Mucosa of stomach (tissue), 1 donor: ENCODE data around the gene MTFR2.
"Not testable (repeated sequence)": the region's sequence is repeated elsewhere in the genome, so short reads cannot be mapped to it uniquely, and the experiment has no call there.

Experiments
- H3K27me3 ChIP-seq: one replicate; pipeline ENCODE4 v1.7.0; 2013; ENCODE audit warnings: mild to moderate bottlenecking, low read length; ENCODE audit not compliant: control insufficient read depth, insufficient read depth
- H3K36me3 ChIP-seq: one replicate; pipeline ENCODE4 v1.7.0; 2013; ENCODE audit warnings: low read length; ENCODE audit not compliant: control insufficient read depth, insufficient read depth
- H3K4me1 ChIP-seq: one replicate; pipeline ENCODE4 v1.7.0; 2013; ENCODE audit warnings: mild to moderate bottlenecking, low read length; ENCODE audit not compliant: control insufficient read depth, insufficient read depth
- H3K4me3 ChIP-seq: one replicate; pipeline ENCODE4 v1.7.0; 2013; ENCODE audit warnings: low read length
- H3K9ac ChIP-seq: one replicate; pipeline ENCODE4 v1.7.0; 2013; ENCODE audit warnings: mild to moderate bottlenecking, low read length, moderate library complexity
- H3K9me3 ChIP-seq: one replicate; pipeline ENCODE4 v1.7.0; 2013; ENCODE audit warnings: mild to moderate bottlenecking, low read length, moderate library complexity; ENCODE audit not compliant: control insufficient read depth
- donor health status: Pancreatic carcinoma.

Gene MTFR2

DNA sequence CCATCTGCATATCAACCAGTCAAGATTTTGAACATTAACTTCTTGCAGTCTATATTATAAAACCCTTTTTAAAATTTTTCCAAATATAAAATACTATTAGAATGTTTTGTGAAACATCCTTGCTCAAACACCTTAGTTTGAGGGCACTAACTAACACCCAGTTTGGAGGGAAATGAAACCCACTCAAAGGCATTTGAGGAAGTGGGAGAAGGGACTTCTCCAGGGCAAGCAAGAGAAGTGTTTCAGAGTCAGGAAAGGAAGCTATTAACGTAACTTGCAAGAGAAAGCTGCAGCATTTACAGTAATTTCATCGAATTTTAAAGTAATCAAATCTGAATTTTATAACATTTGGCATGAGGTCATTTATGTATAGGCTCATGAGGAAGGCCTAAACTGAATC lies 21.3 kb downstream of the MTFR2 start:
- Histone ChIP-seq H3K27me3 (no peaks in the 10 kb centered on the region), H3K9ac (no peak overlapping the region), H3K4me3 (no peak overlapping the region), H3K4me1 (peaks cover 10% of the 10 kb centered on the region), H3K36me3 (no peaks in the 10 kb centered on the region), H3K9me3 (no peaks in the 10 kb centered on the region)

DNA sequence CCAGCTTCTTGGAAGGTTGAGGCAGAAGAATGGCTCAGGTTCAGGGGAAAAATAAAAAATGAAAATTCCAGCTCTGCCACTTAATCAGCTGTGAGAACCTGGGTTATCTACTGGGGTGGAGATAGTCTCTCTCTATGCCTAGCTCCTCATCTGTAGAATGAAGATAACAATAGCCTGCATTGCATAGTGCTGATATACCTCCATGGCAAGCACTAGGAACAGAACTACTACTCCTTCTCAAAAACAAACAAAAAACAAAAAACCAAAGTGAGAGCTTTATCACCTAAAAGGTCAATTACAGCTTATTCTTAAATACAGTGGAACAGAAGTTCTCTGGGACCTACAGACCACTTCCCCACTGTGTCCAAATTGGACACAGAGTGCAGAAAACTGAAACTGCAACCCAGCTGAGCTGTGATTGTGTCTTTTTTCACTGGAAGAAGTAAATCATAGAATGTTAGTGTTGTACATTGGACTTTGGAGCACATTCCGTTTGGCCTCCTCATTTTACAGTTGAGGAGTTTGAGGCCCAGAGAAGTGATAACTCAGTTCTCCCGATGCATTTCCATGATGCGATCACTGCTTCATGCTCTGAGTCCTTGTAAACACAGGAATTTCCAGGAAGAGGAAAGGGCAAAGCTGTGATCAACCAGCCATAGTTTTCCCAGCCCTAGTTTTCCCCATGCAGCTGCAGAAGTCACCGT lies 23.3 kb downstream of the MTFR2 start:
- Histone ChIP-seq H3K36me3 (no peaks in the 10 kb centered on the region), H3K27me3 (no peaks in the 10 kb centered on the region), H3K4me3 (peak overlapping the region; percentile 35), H3K9ac (peak overlapping the region; percentile 65), H3K9me3 (no peaks in the 10 kb centered on the region), H3K4me1 (peaks cover 10% of the 10 kb centered on the region)

DNA sequence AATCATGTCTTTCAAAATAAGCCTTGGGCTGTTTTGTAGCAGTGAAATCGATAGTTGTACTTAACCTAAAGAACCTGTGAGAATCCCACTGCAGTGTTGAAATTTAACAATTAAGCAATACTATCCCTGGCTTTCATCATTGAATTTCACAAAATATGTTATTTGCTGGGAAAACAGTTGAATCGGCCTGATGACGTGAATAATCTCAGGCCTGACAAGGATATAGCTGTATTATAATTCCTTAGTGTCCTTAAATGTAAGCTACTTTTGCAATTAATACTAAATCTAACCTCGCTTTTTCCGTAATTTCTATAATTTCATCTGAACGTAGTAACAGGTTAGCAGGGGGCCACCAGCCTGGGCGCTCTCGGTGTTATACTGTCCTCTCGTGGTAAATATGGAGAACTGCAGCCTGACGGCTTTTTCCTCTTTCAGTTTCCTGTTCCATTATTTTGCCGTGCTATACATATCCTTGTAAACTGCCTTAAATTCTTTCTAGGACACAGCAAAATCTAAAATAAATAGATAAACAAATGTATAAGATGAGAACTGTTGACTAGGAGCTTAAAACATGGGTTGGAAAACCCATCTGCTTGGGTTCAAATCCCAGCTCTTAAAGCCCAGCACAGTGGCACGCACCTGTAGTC lies 24.0 kb downstream of the MTFR2 start:
- no peaks in the 10 kb centered on the region for H3K9me3 ChIP-seq
- H3K4me3 ChIP-seq, result peak overlapping the region; percentile 35

GRCh38 chr6:136225496-136225895 lies 24.6 kb downstream of the MTFR2 start:
- peaks cover 10% of the 10 kb centered on the region for H3K4me1 ChIP-seq
- no peak overlapping the region for H3K9ac ChIP-seq
- H3K9me3 ChIP-seq, result no peaks in the 10 kb centered on the region
- no peaks in the 10 kb centered on the region for H3K36me3 ChIP-seq
- no peak overlapping the region for H3K4me3 ChIP-seq
- no peaks in the 10 kb centered on the region for H3K27me3 ChIP-seq

More for the DNA sequence above, 24.0 kb downstream of the MTFR2 start:
- H3K9ac ChIP-seq, result peak overlapping the region; percentile 65
- H3K4me1 ChIP-seq, result peaks cover 10% of the 10 kb centered on the region
- H3K36me3 ChIP-seq, result no peaks in the 10 kb centered on the region
- H3K27me3 ChIP-seq, result no peaks in the 10 kb centered on the region

DNA sequence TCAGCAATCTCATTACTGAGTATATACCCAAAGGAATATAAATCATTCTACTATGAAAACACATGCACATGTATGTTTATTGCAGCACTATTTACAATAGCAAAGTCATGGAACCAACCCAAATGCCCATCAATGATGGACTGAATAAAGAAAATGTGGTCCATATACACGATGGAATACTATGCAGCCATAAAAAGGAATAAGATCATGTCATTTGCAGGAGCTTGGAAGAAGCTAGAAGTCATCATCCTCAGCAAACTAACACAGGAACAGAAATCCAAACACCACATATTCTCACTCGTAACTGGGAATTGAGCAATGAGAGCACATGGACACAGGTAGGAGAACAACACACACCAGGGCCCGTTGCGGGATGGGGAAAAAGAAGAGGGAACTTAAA lies 25.1 kb downstream of the MTFR2 start:
- H3K27me3 ChIP-seq, H3K4me3 ChIP-seq, H3K9ac ChIP-seq, H3K36me3 ChIP-seq, H3K9me3 ChIP-seq: not testable (repeated sequence)
- H3K4me1 ChIP-seq, result peaks cover 10% of the 10 kb centered on the region

DNA sequence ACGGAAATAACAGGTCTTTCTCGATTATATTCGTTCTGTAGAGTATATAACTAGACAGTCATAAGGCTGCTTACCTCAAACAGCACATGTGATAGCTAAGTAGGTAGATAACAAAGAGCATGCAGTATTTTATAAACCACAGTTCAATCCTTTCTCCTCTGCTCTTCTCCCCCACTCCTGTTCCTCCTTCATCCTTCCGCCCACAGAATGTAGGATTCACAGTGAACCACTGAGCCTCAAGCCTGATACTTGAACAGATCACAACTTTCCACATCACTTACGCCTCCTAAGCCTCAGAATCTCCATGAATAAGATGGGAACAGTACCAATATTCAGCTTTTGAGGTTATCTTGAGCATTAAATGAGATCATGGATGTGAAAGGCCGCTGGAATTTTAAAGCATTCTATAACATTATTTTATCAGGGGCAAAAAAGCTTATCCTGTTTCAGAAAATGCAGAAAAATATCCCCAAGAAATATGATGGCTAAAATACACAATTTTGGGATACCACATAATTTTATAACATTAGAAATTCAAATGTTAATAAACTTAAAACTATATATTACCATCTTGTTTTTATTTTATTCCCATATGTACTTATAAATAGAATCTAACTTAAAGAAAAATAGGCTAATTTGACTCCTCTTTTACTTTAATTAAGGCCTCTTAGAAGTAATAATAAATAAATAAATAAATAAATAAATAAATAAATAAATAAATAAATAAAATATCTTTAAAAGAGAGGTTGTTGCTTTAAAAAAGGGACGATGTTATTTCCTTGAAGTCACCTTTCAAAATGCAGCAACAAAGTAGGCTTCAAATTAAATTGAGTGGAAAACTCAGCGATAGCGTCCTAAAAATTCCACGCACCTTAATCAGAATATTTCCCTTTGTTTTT lies 33.4 kb downstream of the MTFR2 start:
- no peaks in the 10 kb centered on the region for H3K27me3 ChIP-seq
- H3K9ac ChIP-seq, result no peak overlapping the region
- H3K4me1 ChIP-seq, result no peaks in the 10 kb centered on the region
- H3K9me3 ChIP-seq, result no peaks in the 10 kb centered on the region
- H3K36me3 ChIP-seq, result no peaks in the 10 kb centered on the region
- no peak overlapping the region for H3K4me3 ChIP-seq

GRCh38 chr6:136213853-136214252 lies 36.3 kb downstream of the MTFR2 start:
- H3K36me3 ChIP-seq, result no peaks in the 10 kb centered on the region
- no peak overlapping the region for H3K4me3 ChIP-seq
- H3K27me3 ChIP-seq, result no peaks in the 10 kb centered on the region
- no peaks in the 10 kb centered on the region for H3K9me3 ChIP-seq
- H3K9ac ChIP-seq, result no peak overlapping the region
- H3K4me1 ChIP-seq, result no peaks in the 10 kb centered on the region

DNA sequence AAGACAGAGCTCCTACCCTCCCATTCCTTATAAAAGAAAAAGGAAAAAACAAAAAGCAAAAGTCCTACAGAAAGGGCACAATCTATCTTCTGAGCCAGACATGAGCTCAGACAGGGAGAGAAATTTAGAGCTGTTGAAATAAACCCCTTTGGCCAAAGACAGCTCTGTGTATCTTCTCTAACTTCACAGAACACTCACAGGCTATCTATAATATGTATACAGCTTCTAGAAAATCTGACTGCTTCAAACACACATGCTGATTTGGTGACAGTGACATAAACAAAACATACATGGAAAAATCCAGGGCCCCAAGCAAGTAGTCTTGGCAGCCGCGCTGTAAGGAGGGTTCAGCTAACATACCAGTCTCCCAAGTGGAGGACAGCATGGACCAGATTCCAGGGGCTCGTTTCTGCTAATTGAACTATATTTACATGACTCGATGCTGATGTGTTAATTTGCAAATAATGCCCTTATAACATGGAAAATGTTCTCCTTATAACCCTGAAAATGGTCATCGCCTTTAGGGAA lies 37.0 kb downstream of the MTFR2 start:
- Histone ChIP-seq H3K9ac (no peak overlapping the region), H3K9me3 (no peaks in the 10 kb centered on the region), H3K36me3 (no peaks in the 10 kb centered on the region), H3K4me3 (no peak overlapping the region), H3K4me1 (no peaks in the 10 kb centered on the region), H3K27me3 (no peaks in the 10 kb centered on the region)

- H3K36me3 ChIP-seq, result no peaks in the 10 kb centered on the region
- no peaks in the 10 kb centered on the region for H3K27me3 ChIP-seq
- H3K4me1 ChIP-seq, result no peaks in the 10 kb centered on the region
- H3K4me3 ChIP-seq, result no peak overlapping the region
- H3K9ac ChIP-seq, result no peak overlapping the region
- H3K9me3 ChIP-seq, result no peaks in the 10 kb centered on the region
These were observed 37.5 kb downstream of the MTFR2 start for GRCh38 chr6:136212608-136213007.

DNA sequence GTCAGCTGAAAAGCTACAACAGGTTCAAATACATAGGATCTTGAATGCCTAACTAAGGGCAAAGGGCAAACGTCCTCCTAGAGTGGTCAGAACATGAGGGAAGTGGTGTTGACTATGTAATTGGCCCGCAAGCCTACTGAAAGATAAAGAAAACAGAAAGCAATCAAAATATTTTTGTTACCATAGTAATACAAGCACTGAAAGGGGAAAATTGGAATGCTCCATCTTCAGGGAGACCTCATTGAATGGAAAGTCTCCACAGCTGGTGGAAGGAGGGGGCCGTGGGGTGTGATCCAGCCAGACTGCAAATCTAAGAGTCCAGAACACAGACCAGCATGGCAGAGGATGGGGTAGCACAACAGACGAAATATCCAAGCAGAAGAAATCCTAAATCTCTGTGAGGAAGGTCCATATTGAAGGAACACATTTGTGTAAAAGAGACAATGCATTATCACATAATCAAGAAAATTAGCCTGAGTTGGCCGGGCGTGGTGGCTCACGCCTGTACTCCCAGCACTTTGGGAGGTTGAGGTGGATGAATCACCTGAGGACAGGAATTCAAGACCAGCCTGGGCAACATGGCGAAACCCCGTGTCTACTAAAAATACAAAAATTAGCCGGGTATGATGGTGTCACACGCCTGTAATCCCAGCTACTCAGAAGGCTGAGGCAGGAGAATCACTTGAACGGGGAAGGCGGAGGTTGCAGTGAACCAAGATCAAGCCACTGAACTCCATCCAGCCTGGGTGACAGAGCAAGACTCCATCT lies 39.5 kb downstream of the MTFR2 start:
- Histone ChIP-seq H3K4me1 (no peaks in the 10 kb centered on the region), H3K27me3 (no peaks in the 10 kb centered on the region), H3K4me3 (no peak overlapping the region), H3K36me3 (no peaks in the 10 kb centered on the region), H3K9ac (no peak overlapping the region), H3K9me3 (no peaks in the 10 kb centered on the region)

GRCh38 chr6:136209496-136209895 lies 40.6 kb downstream of the MTFR2 start:
- Histone ChIP-seq H3K27me3 (no peaks in the 10 kb centered on the region), H3K36me3 (no peaks in the 10 kb centered on the region), H3K4me3 (no peak overlapping the region), H3K4me1 (no peaks in the 10 kb centered on the region), H3K9ac (no peak overlapping the region), H3K9me3 (no peaks in the 10 kb centered on the region)
